GM23248 (cell line): ENCODE data around the gene ADPRH. TPM values are rescaled to one million over a fixed set of nuclear protein-coding genes. Genes with fewer than 3 reads are reported as not detected.
"Not testable (repeated sequence)": the region's sequence is repeated elsewhere in the genome, so short reads cannot be mapped to it uniquely, and the experiment has no call there.

Experiments
- DNase-seq: peaks from one replicate; pipeline ENCODE4 v3.0.0-alpha.2; 2015
- H2AFZ ChIP-seq: fragments of 200-600 bp; sonication (generic); 2 replicates; pipeline ENCODE4 v1.6.1; 2016; ENCODE audit warnings: antibody characterized with exemption
- H3F3A ChIP-seq: fragments of 200-600 bp; sonication (generic); 2 replicates; pipeline ENCODE4 v1.6.1; 2016; ENCODE audit warnings: mild to moderate bottlenecking, antibody characterized with exemption, mixed run types; ENCODE audit not compliant: insufficient read depth
- H3K27ac ChIP-seq: fragments of 200-600 bp; sonication (generic); 2 replicates; pipeline ENCODE4 v1.5.1; 2016; ENCODE audit warnings: mild to moderate bottlenecking
- H3K27me3 ChIP-seq: fragments of 200-600 bp; sonication (generic); replicated peaks from 2 replicates; pipeline ENCODE4 v1.6.1; 2016; ENCODE audit warnings: mild to moderate bottlenecking; ENCODE audit not compliant: insufficient read depth
- H3K36me3 ChIP-seq: fragments of 200-600 bp; sonication (generic); 2 replicates; pipeline ENCODE4 v1.6.1; 2016; ENCODE audit warnings: low read depth, mild to moderate bottlenecking
- H3K4me1 ChIP-seq: fragments of 200-600 bp; sonication (generic); 2 replicates; pipeline ENCODE4 v1.6.1; 2016; ENCODE audit warnings: mild to moderate bottlenecking; ENCODE audit not compliant: insufficient read depth
- H3K4me2 ChIP-seq: fragments of 200-600 bp; sonication (generic); one replicate; pipeline ENCODE4 v1.6.1; 2016; ENCODE audit warnings: mild to moderate bottlenecking; ENCODE audit not compliant: unreplicated experiment
- H3K4me3 ChIP-seq: fragments of 200-600 bp; sonication (generic); 2 replicates; pipeline ENCODE4 v1.5.1; 2016; ENCODE audit warnings: mild to moderate bottlenecking
- H3K79me2 ChIP-seq: fragments of 200-600 bp; sonication (generic); 2 replicates; pipeline ENCODE4 v1.6.1; 2016; ENCODE audit warnings: mild to moderate bottlenecking; ENCODE audit not compliant: insufficient read depth
- H3K9ac ChIP-seq: fragments of 200-600 bp; sonication (generic); 2 replicates; pipeline ENCODE4 v1.6.1; 2016; ENCODE audit warnings: mild to moderate bottlenecking
- H3K9me2 ChIP-seq: fragments of 200-600 bp; sonication (generic); 2 replicates; pipeline ENCODE4 v1.6.1; 2016; ENCODE audit warnings: mixed run types, mild to moderate bottlenecking, moderate library complexity; ENCODE audit not compliant: insufficient read depth
- H3K9me3 ChIP-seq: fragments of 200-600 bp; sonication (generic); one replicate; pipeline ENCODE4 v1.6.1; 2017; ENCODE audit warnings: low read depth
- H4K20me1 ChIP-seq: fragments of 200-600 bp; sonication (generic); 2 replicates; pipeline ENCODE4 v1.6.0; 2016; ENCODE audit not compliant: insufficient read depth
- EZH2 ChIP-seq: fragments of 200-600 bp; sonication (generic); IDR thresholded peaks from 2 replicates; pipeline ENCODE4 v1.6.1; 2018; ENCODE audit warnings: antibody characterized with exemption, mild to moderate bottlenecking; ENCODE audit not compliant: insufficient read depth, poor library complexity, severe bottlenecking
- EZH2phosphoT487 ChIP-seq: fragments of 200-600 bp; sonication (generic); IDR thresholded peaks from 2 replicates; pipeline ENCODE4 v1.6.1; 2018; ENCODE audit warnings: antibody characterized with exemption, moderate library complexity, mild to moderate bottlenecking, low read depth; ENCODE audit not compliant: insufficient read depth
- WGBS, 2 experiments: methylation state at CpG; one replicate each; pipeline ENCODE4 v1.1.6; 2015 to 2017; ENCODE audit warnings: low lambda C conversion rate in 2 of 2, low coverage in 1 of 2; ENCODE audit errors: missing lambda C conversion rate in 2 of 2; 5-methylcytosine and 5-hydroxymethylcytosine counted together
- in situ Hi-C: fragments of 300-500 bp; cut with MboI; formaldehyde crosslinking; loops from 2 replicates; pipeline ENCODE4 v1.15.0; 2020
- polyA plus RNA-seq: library from polyadenylated mRNA; unstranded; fragments of >200 nt; fragmentation: Nextera tagmentation; extraction: Ambion mirVana; gene quantifications from 2 replicates; pipeline ENCODE4 v1.2.1, GENCODE V29; 2016
- total RNA-seq: library from RNA; depleted of rRNA; stranded (reverse); fragments of >200 nt; shearing (Covaris generic); gene quantifications from 2 replicates; pipeline ENCODE4 v1.2.3, GENCODE V29; 2014

ADPRH gene
- total and polyA plus RNA-seq, 2 experiments from 2014 or later: 2.1 to 2.3 TPM

DNA sequence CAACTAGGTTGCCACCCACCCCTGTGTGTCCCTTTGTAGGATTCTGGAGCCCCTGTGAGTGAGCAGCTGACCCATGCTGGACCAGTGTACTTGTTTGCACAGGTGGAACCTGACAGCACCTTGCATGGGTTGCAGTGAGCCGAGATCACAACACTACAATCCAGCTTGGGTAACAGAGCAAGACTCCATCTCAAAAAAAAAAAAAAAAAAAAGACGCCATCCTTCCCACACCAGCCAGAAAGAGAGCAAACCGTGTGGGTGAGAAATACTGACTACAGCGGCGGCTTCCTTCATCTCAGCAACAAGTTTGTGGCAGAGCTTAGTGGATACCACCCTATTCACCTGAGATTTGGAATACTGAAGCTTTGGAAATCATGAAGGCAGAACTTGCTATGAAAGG is 19.1 kb upstream of the ADPRH start:
- H3K4me1 ChIP-seq: no peaks in the 10 kb centered on the region
- no peak overlapping the region for H3K4me2 ChIP-seq
- H3K9me3 ChIP-seq: no peaks in the 10 kb centered on the region
- TF ChIP-seq EZH2phosphoT487 (no peak), EZH2 (no peak)
- H2AFZ ChIP-seq: no peak overlapping the region
- no peaks in the 10 kb centered on the region for H3F3A ChIP-seq
- in situ Hi-C loops: no loop called here
- H3K36me3 ChIP-seq: no peaks in the 10 kb centered on the region
- no peak overlapping the region for H3K4me3 ChIP-seq
- 65 to 71% methylated on average over 4 to 5 of the region's 5 CpGs for WGBS, 2 experiments
- no peak overlapping the region for H3K9ac ChIP-seq
- no peaks in the 10 kb centered on the region for H4K20me1 ChIP-seq
- H3K27me3 ChIP-seq: no peaks in the 10 kb centered on the region
- DNase-seq: no peak
- no peaks in the 10 kb centered on the region for H3K79me2 ChIP-seq
- no peaks in the 10 kb centered on the region for H3K9me2 ChIP-seq
- no peak overlapping the region for H3K27ac ChIP-seq

DNA sequence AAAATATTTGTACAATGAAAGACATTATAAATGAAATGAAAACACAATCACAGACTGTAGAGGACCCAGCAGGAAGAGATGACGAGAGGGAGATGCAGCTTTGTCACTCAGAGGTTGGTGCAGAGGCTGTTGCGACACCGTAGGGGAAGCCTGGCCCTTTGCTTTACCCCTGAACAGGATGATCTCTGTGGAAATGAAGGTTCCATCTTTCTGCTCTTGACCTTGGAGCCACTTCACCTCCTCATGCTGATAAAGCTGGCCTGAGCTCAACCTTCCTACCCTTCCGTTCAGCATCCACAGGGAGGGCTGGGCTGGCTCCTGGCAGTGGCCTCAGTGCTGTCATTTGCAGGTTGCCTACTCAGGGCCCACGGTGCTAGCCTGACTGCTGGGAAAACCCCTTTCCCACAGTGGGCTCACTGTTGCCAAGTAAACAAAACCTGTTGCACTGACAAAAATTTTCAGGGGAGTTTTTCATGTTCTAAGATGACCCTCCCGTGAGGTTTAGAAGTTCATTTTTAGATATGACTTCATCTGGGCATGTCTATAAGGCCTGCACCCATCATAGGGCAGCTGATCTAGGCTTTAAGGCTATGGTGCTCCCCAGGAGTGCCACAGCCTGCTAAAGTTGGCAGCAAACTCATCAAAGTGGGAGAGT is 16.9 kb upstream of the ADPRH start:
- in situ Hi-C loops: no loop called here
- no peak overlapping the region for H3K27ac ChIP-seq
- no peaks in the 10 kb centered on the region for H3K9me2 ChIP-seq
- H3F3A ChIP-seq: no peaks in the 10 kb centered on the region
- H3K36me3 ChIP-seq: no peaks in the 10 kb centered on the region
- no peak overlapping the region for H3K9ac ChIP-seq
- no peak overlapping the region for H2AFZ ChIP-seq
- no peaks in the 10 kb centered on the region for H4K20me1 ChIP-seq
- H3K4me2 ChIP-seq: no peak overlapping the region
- TF ChIP-seq EZH2phosphoT487 (no peak), EZH2 (no peak)
- no peaks in the 10 kb centered on the region for H3K79me2 ChIP-seq
- H3K4me1 ChIP-seq: no peaks in the 10 kb centered on the region
- DNase-seq: no peak
- H3K4me3 ChIP-seq: no peak overlapping the region
- H3K27me3 ChIP-seq: no peaks in the 10 kb centered on the region
- WGBS, 2 experiments: 59 to 82% methylated on average over 6 of the region's 6 CpGs
- H3K9me3 ChIP-seq: no peaks in the 10 kb centered on the region

DNA sequence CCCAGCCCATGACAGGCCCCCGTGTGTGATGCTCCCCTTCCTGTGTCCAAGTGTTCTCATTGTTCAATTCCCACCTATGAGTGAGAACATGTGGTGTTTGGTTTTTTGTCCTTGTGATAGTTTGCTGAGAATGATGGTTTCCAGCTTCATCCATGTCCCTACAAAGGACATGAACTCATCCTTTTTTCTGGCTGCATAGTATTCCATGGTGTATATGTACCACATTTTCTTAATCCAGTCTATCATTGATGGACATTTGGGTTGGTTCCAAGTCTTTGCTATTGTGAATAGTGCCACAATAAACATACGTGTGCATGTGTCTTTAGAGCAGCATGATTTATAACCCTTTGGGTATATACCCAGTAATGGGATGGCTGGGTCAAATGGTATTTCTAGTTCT is 16.0 kb upstream of the ADPRH start:
- 65 to 70% methylated on average over 2 of the region's 2 CpGs for WGBS, 2 experiments

DNA sequence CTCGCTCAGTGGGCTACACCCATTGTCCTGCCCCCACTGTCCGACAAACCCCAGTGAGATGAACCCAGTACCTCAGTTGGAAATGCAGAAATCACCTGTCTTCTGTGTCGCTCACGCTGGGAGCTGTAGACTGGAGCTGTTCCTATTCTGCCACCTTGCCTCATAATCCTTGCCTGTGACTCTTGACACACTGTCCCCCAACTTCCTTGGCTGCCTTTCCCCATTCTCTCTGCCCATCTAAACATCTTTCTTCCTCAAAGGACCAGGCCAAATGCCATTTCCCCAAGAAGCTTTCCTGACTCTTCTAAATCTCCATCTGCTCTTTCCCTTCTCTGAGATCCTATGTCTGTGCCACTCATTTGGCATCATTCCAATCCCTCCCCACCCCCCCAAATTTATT is 10.1 kb upstream of the ADPRH start:
- Histone ChIP-seq H3K9me2 (no peaks in the 10 kb centered on the region), H3K9me3 (no peaks in the 10 kb centered on the region), H3K9ac (no peak overlapping the region), H3K4me2 (no peak overlapping the region), H3K27me3 (0 out of 2 replicates have a peak, but pooled peaks cover 2% of the 10 kb centered on the region), H3F3A (no peaks in the 10 kb centered on the region), H3K79me2 (no peaks in the 10 kb centered on the region), H2AFZ (no peak overlapping the region), H4K20me1 (no peaks in the 10 kb centered on the region), H3K36me3 (no peaks in the 10 kb centered on the region), H3K4me1 (no peaks in the 10 kb centered on the region), H3K27ac (no peak overlapping the region), H3K4me3 (no peak overlapping the region)
- in situ Hi-C loops: no loop called here
- no peak for DNase-seq
- 44 to 68% methylated on average over 2 to 4 of the region's 4 CpGs for WGBS, 2 experiments
- no peak for TF ChIP-seq EZH2phosphoT487
- TF ChIP-seq EZH2: no peak

More for the DNA sequence above, 16.0 kb upstream of the ADPRH start:
- H4K20me1 ChIP-seq, H2AFZ ChIP-seq, in situ Hi-C loops, DNase-seq, H3F3A ChIP-seq, H3K4me3 ChIP-seq, H3K4me1 ChIP-seq, H3K9me2 ChIP-seq, H3K9ac ChIP-seq, H3K9me3 ChIP-seq, H3K79me2 ChIP-seq, H3K36me3 ChIP-seq, H3K27ac ChIP-seq, H3K27me3 ChIP-seq, H3K4me2 ChIP-seq: not testable (repeated sequence)

DNA sequence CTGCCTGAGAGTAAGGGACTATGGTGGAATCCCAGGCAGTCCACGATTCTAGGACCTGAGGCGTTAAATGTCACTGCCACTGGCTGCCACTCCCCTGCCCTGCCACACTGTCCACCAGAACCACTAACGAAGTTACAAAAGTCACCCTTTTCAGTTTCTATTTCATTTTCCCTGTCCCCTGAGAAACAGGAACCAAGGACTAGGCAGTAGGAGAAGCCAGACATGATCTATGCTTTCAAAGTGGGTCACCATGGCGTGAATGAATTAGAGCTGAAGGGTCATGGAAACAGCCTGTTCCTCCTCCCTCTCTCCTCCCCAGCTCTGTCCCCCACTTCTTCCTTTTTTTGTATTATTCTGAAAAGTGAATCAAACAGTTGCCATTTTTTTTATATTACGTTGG is 9.1 kb upstream of the ADPRH start:
- no peak overlapping the region for H2AFZ ChIP-seq
- H3K4me2 ChIP-seq: no peak overlapping the region
- H3K9me3 ChIP-seq: no peaks in the 10 kb centered on the region
- TF ChIP-seq EZH2phosphoT487 (no peak), EZH2 (no peak)
- no peaks in the 10 kb centered on the region for H3K9me2 ChIP-seq
- H3F3A ChIP-seq: no peaks in the 10 kb centered on the region
- 0 out of 2 replicates have a peak, but pooled peaks cover 2% of the 10 kb centered on the region for H3K27me3 ChIP-seq
- H4K20me1 ChIP-seq: no peaks in the 10 kb centered on the region
- DNase-seq: no peak
- no peaks in the 10 kb centered on the region for H3K36me3 ChIP-seq
- no peak overlapping the region for H3K4me3 ChIP-seq
- in situ Hi-C loops: no loop called here
- H3K4me1 ChIP-seq: no peaks in the 10 kb centered on the region
- WGBS, 2 experiments: 47 to 49% methylated on average over 5 of the region's 5 CpGs
- no peak overlapping the region for H3K27ac ChIP-seq
- no peaks in the 10 kb centered on the region for H3K79me2 ChIP-seq
- no peak overlapping the region for H3K9ac ChIP-seq
